Activated CD8-positive, alpha-beta T cell treated with anti-CD3 and anti-CD28 coated beads for 36 hours (primary cell): ENCODE results near the gene ZNF469. TPM values are rescaled to one million over a fixed set of nuclear protein-coding genes. Genes with fewer than 3 reads are reported as not detected.

ENCODE experiments used
- ATAC-seq: fragments of 200-7000 bp; cut with Tn5 transposase; one replicate; pipeline ENCODE4 v1.10.0; 2021; ENCODE audit warnings: mild to moderate bottlenecking, moderate library complexity
- CTCF ChIA-PET: fragments of 350-600 bp; sonication (Branson Sonifier 250); formaldehyde crosslinking; loops from one replicate; lab custom pipeline; 2021; ENCODE audit warnings: antibody characterized with exemption; lab: Charles Lee
- POLR2A ChIA-PET: fragments of 350-600 bp; sonication (Branson Sonifier 250); formaldehyde crosslinking; loops from one replicate; lab custom pipeline; 2021; ENCODE audit warnings: antibody characterized with exemption; lab: Charles Lee
- DNase-seq: peaks from one replicate; pipeline ENCODE4 v3.0.0-alpha.2; 2020
- H3K27ac Mint-ChIP-seq: one replicate; pipeline ENCODE4 v1.8.0; 2021; ENCODE audit warnings: mild to moderate bottlenecking, mixed read lengths
- H3K27me3 Mint-ChIP-seq: one replicate; pipeline ENCODE4 v1.8.0; 2021; ENCODE audit warnings: mixed read lengths
- H3K36me3 Mint-ChIP-seq: one replicate; pipeline ENCODE4 v1.8.0; 2021; ENCODE audit warnings: low read depth, mixed read lengths
- H3K4me1 Mint-ChIP-seq: one replicate; pipeline ENCODE4 v1.8.0; 2021; ENCODE audit warnings: low read depth, mixed read lengths
- H3K4me3 Mint-ChIP-seq: one replicate; pipeline ENCODE4 v1.8.0; 2021; ENCODE audit warnings: mild to moderate bottlenecking, moderate library complexity, mixed read lengths
- H3K9me3 Mint-ChIP-seq: one replicate; pipeline ENCODE4 v1.8.0; 2021; ENCODE audit warnings: mixed read lengths
- CTCF ChIP-seq: fragments of 200-600 bp; IDR thresholded peaks from one replicate; pipeline ENCODE4 v1.8.0; 2022; ENCODE audit warnings: antibody characterized with exemption, mild to moderate bottlenecking
- intact Hi-C: fragments of 100-400 bp; cut with micrococcal nuclease; formaldehyde crosslinking; loops from one replicate; pipeline ENCODE4 v1.10.0; 2022
- total RNA-seq, 2 experiments: library from RNA; stranded (reverse); gene quantifications; one replicate each; pipeline ENCODE4 v1.2.3, GENCODE V29; 2021

Gene ZNF469
- total RNA-seq, 2 experiments from 2014 or later: 0.45 to 0.56 TPM

- no peak overlapping the region for H3K27ac Mint-ChIP-seq
- POLR2A ChIA-PET: no interaction called here
- intact Hi-C loops: no loop called here
- H3K4me3 Mint-ChIP-seq: no peak overlapping the region
- CTCF ChIA-PET: no interaction called here
- H3K36me3 Mint-ChIP-seq: no peaks in the 10 kb centered on the region
- H3K27me3 Mint-ChIP-seq: no peaks in the 10 kb centered on the region
- no peaks in the 10 kb centered on the region for H3K4me1 Mint-ChIP-seq
- TF ChIP-seq CTCF: no peak
- ATAC-seq (no peak), DNase-seq (no peak)
- no peaks in the 10 kb centered on the region for H3K9me3 Mint-ChIP-seq
Observed at GRCh38 chr16:88375996-88376834, 6.5 kb upstream of the ZNF469 start.

GRCh38 chr16:88376835-88377726 lies 5.7 kb upstream of the ZNF469 start:
- Mint-ChIP-seq H3K9me3 (no peaks in the 10 kb centered on the region), H3K4me1 (no peaks in the 10 kb centered on the region), H3K4me3 (no peak overlapping the region), H3K27me3 (peaks cover 1% of the 10 kb centered on the region), H3K36me3 (no peaks in the 10 kb centered on the region), H3K27ac (no peak overlapping the region)
- intact Hi-C loops: no loop called here
- TF ChIP-seq CTCF: no peak
- DNase-seq (no peak), ATAC-seq (no peak)
- POLR2A ChIA-PET: no interaction called here
- CTCF ChIA-PET: no interaction called here

GRCh38 chr16:88377961-88378360 lies 4.8 kb upstream of the ZNF469 start:
- DNase-seq (no peak), ATAC-seq (no peak)
- CTCF ChIA-PET: no interaction called here
- Mint-ChIP-seq H3K27me3 (peaks cover 7% of the 10 kb centered on the region), H3K36me3 (no peaks in the 10 kb centered on the region), H3K27ac (no peak overlapping the region), H3K9me3 (no peaks in the 10 kb centered on the region), H3K4me1 (peaks cover 4% of the 10 kb centered on the region), H3K4me3 (no peak overlapping the region)
- intact Hi-C loops: no loop called here
- no peak for TF ChIP-seq CTCF
- POLR2A ChIA-PET: no interaction called here

- Mint-ChIP-seq H3K36me3 (no peaks in the 10 kb centered on the region), H3K27ac (no peak overlapping the region), H3K27me3 (peaks cover 7% of the 10 kb centered on the region), H3K4me3 (no peak overlapping the region), H3K4me1 (peaks cover 4% of the 10 kb centered on the region), H3K9me3 (no peaks in the 10 kb centered on the region)
- ATAC-seq (no peak), DNase-seq (no peak)
- TF ChIP-seq CTCF: no peak
- POLR2A ChIA-PET: no interaction called here
- intact Hi-C loops: no loop called here
- CTCF ChIA-PET: no interaction called here
Observed at GRCh38 chr16:88378401-88378800, 4.4 kb upstream of the ZNF469 start.
